ENCODE measurements around the gene HNF4A. TPM values are rescaled to one million over a fixed set of nuclear protein-coding genes. Genes with fewer than 3 reads are reported as not detected.

HNF4A gene
- total and polyA plus RNA-seq, 2 of the 13 experiments (the other 11 are each of a cell fraction or from before 2014, with no cell fraction given) = 80.9 to 169 TPM

- no peak for TF ChIP-seq CSRNP2 (CRISPR knock-in tag; conservative IDR thresholded peaks at IDR 0.05; ENCODE audit: low read depth)
- TF ChIP-seq ZHX2 (IDR thresholded peaks at IDR 0.05; ENCODE audit: low read depth) = 0 out of 2 replicates have a peak, but pooled peaks have one; percentile 7
- TF ChIP-seq ZHX2 (CRISPR knock-in tag; IDR thresholded peaks at IDR 0.05; ENCODE audit: borderline replicate concordance) = 0 out of 2 replicates have a peak, but pooled peaks have one; percentile 14
- TF ChIP-seq ETS1 (CRISPR knock-in tag; IDR thresholded peaks at IDR 0.05) = no peak
- TF ChIP-seq ZNF512 (CRISPR knock-in tag; IDR thresholded peaks at IDR 0.05) = no peak
- peak; percentile 6; the same call in 1 of the 2 replicates for TF ChIP-seq ZNF232 (CRISPR knock-in tag; IDR thresholded peaks at IDR 0.05; ENCODE audit: borderline replicate concordance)
- peak; percentile 27; the same call in 1 of the 2 replicates for TF ChIP-seq RFXANK (CRISPR knock-in tag; IDR thresholded peaks at IDR 0.05)
- TF ChIP-seq KLF16 (CRISPR knock-in tag; IDR thresholded peaks at IDR 0.05) = peak in 1 of 2 experiments; percentile 100; a peak in 2 of 4 replicates
- peak; percentile 98; the same call in 1 of the 2 replicates for TF ChIP-seq CBX5 (CRISPR knock-in tag; IDR thresholded peaks at IDR 0.05; ENCODE audit: borderline replicate concordance)
- TF ChIP-seq SMAD1 (CRISPR knock-in tag; IDR thresholded peaks at IDR 0.05; ENCODE audit: borderline replicate concordance, low read depth) = no peak
- TF ChIP-seq BATF2 (CRISPR knock-in tag; IDR thresholded peaks at IDR 0.05) = no peak
- peak; percentile 89; the same call in 1 of the 2 replicates for TF ChIP-seq THAP8 (CRISPR knock-in tag; IDR thresholded peaks at IDR 0.05; ENCODE audit: borderline replicate concordance)
- peak; percentile 99 for TF ChIP-seq RXRA (CRISPR knock-in tag; IDR thresholded peaks at IDR 0.05)
- TF ChIP-seq SNRNP70 (IDR thresholded peaks at IDR 0.05; ENCODE audit: low read depth, low read length) = no peak
- no peak for TF ChIP-seq HNRNPUL1 (IDR thresholded peaks at IDR 0.05; ENCODE audit: low read depth, low read length)
- TF ChIP-seq ZNF816 (CRISPR knock-in tag; IDR thresholded peaks at IDR 0.05; ENCODE audit: borderline replicate concordance) = peak; percentile 98; the same call in 1 of the 2 replicates
Measured at GRCh38 chr20:44394702-44395460, 39.4 kb downstream of the HNF4A start (continued).
